ENCODE data around the gene RAB40A. TPM values are rescaled to one million over a fixed set of nuclear protein-coding genes. Genes with fewer than 3 reads are reported as not detected.
"Not testable (repeated sequence)": the region's sequence is repeated elsewhere in the genome, so short reads cannot be mapped to it uniquely, and the experiment has no call there.

Gene RAB40A
- polyA plus RNA-seq, 3 donors = 2.1 to 3.0 (median 2.2) TPM

DNA sequence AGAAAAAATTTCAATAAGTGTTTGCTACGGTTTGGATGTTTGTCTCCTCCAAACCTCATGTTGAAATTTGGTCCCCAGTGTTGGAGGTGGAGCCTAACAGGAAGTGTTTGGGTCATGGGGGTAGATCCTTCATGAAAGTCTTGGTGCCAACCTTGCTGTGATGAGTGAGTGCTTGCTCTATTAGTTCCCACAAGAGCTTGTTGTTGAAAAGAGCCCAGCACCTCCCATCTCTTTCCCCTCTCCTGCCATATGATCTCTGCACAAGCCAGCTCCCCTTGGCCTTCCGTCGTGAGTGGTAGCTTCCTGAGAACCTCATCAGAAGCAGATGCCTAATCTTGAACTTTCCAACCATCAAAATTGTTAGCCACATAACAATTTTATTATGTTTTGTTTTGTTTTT lies 10.3 kb upstream of the RAB40A start:
- DNase-seq (ENCODE audit: low read depth in 3 of 3, low spot score in 2 of 3) = no peak

DNA sequence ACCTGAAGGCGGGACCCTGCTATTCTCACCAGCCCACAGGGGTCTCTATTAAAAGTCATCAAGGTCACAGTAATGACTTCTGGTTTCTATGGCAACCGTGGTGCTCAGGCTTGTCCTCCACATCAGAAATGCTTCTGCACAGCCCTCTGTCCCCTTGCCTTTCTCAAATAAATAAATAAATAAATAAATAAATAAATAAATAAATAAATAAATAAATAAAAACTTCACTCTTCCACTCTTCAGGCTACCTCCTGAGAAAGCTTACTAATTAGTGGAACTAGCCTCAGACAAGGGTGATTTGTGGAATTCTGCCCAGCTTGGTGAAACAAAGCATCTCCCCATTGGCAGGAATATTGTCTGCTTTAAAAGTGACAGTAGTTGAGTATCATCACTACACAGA lies 5.5 kb upstream of the RAB40A start:
- no peak for DNase-seq (ENCODE audit: low read depth in 3 of 3, low spot score in 2 of 3)

DNA sequence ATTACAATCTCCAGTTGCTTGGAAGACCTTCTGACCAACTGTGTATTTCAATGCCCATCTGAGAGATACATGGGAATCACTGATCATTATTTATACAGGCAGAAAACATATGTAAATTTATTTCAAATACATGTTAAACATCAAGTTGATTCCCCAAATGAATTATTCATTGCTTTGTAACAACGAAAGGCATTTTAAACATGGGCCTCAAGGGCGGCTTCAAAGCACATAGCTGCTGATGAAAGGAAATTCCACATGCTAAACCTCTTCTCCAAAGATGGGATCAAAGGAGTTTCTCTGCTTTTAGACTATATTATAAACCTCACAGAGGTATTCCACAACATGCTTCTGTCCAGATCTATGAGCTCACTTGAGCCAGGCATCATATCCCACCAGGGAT lies 4.3 kb upstream of the RAB40A start:
- no peak for DNase-seq (ENCODE audit: low read depth in 3 of 3, low spot score in 2 of 3)

DNA sequence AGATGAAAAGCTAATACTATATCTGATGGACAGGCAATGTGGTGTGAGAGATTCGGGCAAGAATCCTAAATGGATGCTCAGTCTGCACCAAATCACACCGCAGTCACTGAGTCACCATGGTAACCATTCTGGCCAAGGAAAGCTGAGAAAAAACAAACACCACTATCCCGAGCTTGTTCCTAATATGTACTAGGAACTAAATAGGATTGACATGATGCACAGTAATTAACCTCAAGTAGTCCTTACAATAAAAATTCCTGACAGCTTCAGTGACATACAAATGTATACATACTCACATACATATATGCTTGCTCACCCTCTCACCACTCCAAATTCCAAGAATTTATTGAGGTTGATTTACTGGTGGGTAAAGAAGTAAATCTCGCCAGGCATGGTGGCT lies 1.1 kb upstream of the RAB40A start:
- no peak for DNase-seq (ENCODE audit: low read depth in 3 of 3, low spot score in 2 of 3)

DNA sequence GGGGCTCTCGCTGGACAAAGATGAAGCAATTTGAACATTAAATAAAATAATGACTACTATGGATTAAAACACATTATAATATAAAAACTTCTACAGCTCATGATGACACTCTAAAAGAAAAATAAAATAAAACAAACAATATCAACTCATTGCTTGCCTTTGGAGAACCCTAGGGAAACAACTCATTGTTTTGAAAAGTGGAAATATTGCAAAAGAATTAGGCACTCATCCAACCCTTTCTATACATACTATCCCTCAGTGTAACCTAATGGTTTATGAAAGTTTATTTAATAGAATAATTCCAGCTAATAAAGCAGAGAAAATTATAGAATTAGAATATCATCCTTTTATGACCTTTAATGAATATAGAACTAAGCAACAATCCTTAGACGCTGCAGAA lies 718 bp downstream of the RAB40A start:
- DNase-seq (ENCODE audit: low read depth in 3 of 3, low spot score in 2 of 3) = no peak

DNA sequence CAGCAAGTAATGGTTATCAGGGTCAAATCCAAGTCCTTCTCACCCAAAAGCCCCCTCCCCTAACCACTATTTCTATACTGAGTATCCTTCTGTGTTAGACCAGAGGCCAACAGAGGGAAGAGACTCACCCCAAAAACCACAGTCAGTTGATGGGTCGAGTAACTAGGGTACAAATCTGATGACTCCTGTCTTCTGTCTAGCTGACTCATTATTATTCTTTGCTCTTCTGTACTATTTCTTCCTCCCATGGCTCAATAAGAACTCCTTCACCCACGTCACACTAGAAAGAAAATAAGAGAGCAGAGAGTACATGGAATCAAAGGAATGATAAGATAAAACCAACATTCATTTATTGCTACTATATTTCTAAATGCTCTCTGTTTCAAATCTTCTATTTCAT lies 2.0 kb downstream of the RAB40A start:
- no peak for DNase-seq (ENCODE audit: low read depth in 3 of 3, low spot score in 2 of 3)

DNA sequence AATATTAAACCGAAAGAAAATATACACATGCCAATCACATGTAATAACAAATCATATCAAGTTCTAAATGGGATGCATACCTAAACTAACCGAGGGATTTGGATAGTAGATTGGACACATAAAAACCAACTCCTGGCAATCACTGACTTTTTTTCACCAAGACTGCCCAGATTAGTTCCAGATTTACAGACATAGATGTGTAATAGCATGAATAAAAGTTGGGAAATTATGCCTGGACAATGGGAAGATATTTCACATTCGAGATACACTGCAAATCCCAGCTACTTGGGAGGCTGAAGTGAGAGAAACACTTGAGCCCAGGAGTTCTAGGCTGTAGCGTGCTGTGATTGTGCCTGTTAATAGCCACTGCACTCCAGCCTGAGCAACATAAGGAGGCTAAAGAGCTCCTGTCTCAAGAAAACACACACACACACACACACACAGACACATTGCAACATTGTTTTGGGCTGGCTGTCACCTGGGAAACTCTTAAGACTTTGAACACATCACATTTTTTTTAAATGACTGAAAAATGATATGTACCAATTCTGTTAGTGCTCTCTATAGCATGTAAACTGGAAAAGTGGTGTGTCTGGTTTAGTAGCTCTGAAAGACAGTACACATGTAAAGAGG lies 5.7 kb downstream of the RAB40A start:
- DNase-seq (ENCODE audit: low read depth in 3 of 3, low spot score in 2 of 3) = no peak

DNA sequence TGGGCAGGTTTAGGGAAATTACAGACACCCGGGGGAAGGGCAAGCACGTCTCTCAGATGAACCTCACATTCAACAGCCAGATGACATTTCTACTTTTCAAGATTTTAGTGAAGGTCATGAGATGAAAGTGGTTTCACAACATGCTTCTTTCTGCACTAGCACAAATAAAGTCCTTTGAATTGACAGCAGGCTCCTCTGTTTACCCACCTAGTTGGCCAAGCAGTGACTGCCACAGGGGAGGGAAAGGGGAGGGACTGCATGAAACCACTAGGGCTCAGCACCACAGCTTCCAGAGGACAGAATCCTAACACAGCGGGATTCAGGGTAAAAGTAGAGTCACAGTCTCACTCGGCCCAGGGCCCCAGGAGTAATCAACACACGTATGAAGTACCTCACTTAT lies 6.2 kb downstream of the RAB40A start:
- no peak for DNase-seq (ENCODE audit: low read depth in 3 of 3, low spot score in 2 of 3)

DNA sequence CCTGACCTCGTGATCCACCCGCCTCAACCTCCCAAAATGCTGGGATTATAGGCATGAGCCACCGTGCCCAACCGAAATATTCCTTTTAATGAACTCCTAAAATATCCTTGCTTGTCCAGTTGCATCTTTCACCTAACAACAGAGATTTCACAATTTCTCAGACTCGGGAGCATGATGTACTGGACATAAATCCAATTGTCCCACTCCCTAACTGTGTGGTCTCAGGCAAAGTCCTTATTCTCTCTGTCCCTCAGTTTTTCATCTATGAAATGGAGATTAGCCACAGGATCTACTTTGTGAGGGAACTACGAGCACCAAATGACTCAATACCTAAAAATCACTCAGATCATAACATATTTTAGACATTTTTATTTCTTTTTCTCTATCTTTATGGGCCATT lies 9.3 kb downstream of the RAB40A start:
- DNase-seq (ENCODE audit: low read depth in 3 of 3, low spot score in 2 of 3) = no peak

DNA sequence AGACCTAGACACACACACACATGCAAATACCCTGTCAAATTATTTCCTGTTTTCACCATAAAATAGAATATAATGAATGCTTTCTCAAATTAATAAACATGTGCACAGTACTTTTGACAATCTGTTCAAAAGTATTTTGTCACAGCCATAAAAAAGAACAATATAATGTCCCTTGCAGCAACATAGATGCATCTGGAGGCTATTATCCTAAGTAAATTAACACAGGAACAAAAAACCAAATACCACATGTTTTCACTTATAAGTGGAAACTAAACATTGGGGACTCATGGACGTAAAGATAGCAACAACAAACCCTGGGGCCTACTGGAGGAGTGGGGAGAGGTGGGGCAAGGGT lies 15.5 kb downstream of the RAB40A start:
- DNase-seq (ENCODE audit: low read depth in 3 of 3, low spot score in 2 of 3) = no peak

DNA sequence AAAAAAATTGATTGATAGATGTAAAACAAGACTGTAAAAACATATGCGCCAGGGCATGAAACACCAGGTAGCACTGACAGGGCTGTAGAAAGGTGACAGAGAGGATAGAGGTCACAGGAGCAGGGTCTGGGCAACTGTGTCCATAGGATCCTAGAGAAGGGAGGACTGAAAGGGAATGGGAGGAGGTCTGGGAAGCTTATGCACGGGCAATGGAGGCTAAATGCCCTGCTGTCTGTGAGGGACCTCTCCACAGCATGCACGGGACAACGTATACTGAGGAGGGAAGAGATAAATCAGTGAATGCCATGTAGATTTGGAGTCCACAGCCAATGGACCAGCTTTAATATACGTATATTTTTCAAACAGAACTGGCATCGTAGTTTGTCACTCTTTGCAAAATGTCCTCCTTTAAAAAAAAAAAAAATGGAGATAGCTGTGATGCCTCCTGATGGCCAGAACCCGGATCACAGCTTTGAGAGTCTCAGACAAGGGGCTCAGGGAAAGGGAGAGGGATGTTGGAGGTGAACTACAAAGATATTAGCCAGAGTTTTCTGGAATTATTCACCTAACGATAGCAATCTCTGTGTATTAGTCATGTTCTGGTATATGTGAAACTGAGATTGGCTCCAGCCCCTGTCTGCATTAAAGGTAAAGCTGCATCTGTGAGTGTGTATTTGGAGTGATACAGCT lies 16.0 kb downstream of the RAB40A start:
- DNase-seq (ENCODE audit: low read depth in 3 of 3, low spot score in 2 of 3) = no peak

DNA sequence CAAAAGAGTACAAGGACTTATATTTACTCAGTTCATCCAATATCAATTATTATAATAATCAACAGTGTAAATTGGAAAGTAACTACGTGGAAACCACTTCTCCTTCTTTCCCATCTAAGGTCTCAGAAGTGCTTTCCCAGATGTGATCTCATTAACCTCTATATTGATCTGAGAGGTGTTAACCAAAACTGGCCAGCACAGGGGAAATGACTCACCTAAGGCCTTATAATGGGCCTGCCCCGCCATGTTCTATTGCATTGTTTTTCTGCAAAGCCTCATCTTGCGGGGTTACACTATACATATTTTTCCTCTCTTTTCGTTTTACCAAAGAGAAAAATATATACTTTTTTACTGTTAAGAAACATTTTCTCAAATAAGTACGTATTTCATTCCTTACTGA lies 20.5 kb downstream of the RAB40A start:
- no peak for DNase-seq (ENCODE audit: low read depth in 3 of 3, low spot score in 2 of 3)

DNA sequence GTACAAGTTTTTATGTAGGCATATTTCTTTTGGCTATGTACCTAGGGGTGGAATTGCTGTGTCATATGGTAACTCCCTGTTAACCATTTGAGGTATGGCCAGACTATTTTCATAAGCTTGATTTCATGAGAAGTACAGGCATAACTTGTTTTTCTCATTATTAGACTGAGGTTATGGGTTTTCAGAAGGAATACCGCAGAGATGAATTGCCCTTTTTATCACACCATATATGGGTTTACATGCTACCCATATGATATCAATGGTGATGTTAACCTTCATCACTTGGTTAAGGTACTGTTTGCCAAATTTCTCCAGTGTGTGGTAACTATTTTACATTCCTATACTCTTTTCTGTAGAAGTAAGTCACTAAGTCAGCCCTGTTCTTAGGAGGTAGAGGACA lies 23.5 kb downstream of the RAB40A start:
- DNase-seq (ENCODE audit: low read depth in 3 of 3, low spot score in 2 of 3) = no peak

DNA sequence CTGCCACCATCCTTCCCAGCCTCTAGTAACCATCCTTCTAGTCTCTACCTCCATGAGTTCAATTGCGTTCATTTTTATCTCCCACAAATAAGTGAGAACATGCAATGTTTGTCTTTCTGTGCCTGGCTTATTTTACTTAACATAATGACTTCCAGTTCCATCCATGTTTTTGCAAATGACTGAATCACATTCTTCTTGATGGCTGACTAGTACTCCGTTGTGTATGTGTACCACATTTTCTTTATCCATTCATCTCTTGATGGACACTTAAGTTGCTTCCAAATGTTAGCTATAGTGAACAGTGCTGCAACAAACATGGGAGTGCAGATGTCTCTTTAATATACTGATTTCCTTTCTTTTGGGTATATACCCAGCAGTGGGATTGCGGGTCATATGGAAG lies 25.7 kb downstream of the RAB40A start:
- DNase-seq (ENCODE audit: low read depth in 3 of 3, low spot score in 2 of 3) = not testable (repeated sequence)

DNA sequence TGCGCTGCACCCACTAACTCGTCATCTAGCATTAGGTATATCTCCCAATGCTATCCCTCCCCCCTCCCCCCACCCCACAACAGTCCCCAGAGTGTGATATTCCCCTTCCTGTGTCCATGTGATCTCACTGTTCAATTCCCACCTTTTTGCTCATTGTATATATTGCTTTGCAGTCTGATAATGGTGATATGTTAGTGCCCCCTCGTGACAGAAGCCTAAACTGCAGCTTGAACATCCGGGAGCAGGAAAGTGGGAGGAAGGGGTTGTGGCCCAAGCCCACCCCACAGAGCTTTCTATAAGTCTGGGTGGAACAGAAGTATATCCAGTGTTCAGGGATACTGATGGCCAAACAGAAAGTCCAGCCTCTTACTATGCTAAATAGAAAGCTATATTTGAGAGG lies 29.6 kb downstream of the RAB40A start:
- DNase-seq (ENCODE audit: low read depth in 3 of 3, low spot score in 2 of 3) = peak in 1 of 3 donors; percentile 5

DNA sequence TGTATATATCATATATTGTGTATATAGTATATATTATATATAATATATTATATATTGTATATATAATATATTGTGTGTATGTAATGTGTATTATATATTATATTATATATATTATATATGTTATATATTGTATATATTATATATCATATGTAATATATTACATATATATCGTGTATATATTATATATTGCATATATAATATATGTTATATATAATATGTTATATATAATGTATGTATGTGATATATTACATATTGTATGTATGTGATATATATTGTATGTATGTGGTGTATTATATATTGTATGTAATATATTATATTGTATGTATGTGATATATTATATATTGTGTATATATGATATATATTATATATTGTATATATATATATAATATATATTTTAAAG lies 30.5 kb downstream of the RAB40A start:
- no peak for DNase-seq (ENCODE audit: low read depth in 3 of 3, low spot score in 2 of 3)

DNA sequence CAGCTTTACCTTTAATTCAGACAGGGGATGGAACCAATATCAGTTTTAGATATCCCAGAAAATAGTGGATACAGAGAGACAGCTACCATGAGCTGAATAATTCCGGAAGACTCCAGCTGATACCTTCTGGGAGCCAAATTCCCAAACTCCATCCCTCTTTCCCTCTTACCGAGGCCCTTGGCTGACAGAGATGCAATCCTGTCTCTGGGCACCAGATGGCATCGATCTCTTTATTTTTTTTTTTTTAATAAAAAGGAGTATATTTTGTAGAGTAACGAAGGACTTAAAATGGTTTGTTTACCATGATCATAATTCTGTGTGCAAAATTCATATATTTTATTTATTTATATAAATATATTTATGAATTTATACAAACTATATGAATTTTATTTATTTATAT lies 31.0 kb downstream of the RAB40A start:
- DNase-seq (ENCODE audit: low read depth in 3 of 3, low spot score in 2 of 3) = no peak

DNA sequence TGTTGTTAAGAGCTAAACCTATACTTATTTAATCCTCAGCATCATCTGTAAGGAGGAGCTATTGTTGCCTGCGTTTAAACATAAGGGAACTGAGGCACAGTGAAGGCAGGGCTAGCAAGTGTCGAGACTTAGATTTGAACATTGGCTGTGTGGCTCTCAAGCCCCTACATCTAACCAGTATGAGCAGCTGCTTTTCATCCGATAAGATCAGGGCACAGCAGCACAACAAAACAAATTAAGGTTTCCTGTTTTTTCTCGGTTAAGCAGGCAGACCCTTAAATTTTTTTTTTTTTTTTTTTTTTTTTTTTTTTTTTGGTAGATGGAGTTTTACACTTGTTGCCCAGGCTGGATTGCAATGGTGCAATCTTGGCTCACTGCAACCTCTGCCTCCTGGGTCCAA lies 35.6 kb downstream of the RAB40A start:
- no peak for DNase-seq (ENCODE audit: low read depth in 3 of 3, low spot score in 2 of 3)

DNA sequence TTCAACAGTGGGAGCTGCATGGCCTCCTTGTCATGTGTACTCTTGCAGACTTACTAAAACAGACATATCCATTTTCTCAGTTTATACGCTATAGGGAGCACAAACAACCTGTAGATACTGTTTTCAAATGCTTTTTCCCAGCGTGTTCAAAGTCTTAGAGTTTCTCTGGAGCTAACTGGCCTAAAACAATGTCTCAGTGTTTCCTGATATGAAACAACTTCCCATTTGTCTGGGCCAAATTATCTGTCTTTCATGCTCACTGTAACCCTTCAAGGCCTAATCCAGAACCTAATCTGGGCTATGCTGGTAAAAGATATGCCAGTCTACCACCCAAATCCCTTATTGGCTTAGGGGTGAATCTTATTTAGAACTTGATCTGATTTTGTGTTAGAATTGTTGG lies 38.8 kb downstream of the RAB40A start:
- no peak for DNase-seq (ENCODE audit: low read depth in 3 of 3, low spot score in 2 of 3)

DNA sequence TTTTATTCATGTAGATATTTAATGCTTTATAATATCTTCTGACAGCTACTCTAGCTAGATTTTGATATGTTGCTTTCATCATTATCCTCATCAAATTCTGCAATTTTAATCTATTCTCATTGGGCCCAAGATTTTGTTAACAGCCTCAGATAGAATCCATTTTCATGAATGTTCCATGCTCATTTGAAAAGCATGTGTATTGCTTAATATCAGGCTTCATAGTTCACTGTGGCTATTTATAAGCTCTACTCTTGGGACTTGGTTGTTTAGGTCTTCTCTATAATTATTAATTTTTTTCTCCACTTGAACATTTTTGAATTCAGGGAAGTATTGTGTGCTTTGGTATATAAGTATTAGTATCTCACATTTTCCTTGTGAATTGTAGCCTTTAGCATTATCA lies 41.8 kb downstream of the RAB40A start:
- no peak for DNase-seq (ENCODE audit: low read depth in 3 of 3, low spot score in 2 of 3)

DNA sequence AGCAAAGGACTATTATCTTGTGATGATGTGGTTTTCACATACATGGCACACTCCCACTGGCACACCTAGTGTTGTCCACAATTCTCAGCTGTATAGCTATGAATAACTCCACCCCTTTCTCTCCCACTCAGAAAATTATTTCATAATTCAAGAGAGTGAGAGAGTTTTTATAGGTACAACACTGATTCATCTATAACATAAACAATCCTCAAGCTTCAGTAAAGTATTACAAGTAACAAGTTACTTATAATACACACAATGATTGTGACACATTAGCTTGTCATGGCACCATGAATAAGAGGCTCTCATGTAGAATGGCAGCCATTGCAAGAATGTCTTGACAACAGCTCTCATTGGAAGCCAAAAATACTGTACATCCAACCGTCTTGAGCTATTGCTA lies 43.9 kb downstream of the RAB40A start:
- DNase-seq (ENCODE audit: low read depth in 3 of 3, low spot score in 2 of 3) = no peak

DNA sequence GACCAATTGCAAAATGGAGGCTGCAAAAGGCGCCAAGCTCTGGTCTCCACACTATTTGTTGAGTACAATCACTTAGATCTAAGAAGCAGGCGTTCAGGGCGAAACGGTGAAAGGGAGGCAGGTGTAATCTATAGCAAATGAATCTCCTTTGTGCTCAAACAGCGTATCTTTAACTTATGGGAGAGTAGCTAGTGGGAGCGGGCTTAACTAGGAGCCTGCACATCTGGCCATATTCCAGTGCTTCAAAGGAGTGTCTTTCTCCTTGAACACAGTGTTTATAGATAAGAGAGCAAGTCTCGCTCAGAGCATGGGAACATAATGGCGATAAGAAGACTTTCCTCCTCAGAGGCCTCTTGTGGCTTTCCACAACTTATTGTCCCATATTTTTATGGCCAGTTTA lies 49.3 kb downstream of the RAB40A start:
- not testable (repeated sequence) for DNase-seq (ENCODE audit: low read depth in 3 of 3, low spot score in 2 of 3)

DNA sequence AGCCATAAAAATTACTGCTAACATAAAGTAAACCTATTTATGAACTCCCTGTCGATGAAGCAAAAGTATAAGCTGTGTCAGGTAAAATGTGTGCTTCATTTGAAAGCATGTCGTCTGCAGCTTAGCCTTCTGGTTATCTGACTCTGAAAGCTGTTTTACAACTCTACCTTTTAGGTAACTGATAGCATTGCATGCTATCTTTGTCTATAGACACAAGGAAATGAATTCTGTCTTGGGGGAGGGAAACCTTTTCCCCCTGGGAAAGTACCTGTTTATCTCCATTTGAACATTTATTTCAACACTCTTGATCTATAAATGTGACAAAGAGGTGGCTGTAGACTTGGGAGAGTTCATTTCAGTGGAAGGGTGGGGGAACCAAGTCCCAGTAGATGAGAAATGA lies 51.4 kb downstream of the RAB40A start:
- DNase-seq (ENCODE audit: low read depth in 3 of 3, low spot score in 2 of 3) = no peak

All from right renal cortex interstitium (tissue), 3 donors.